ENCODE data around the gene AHSA1.

DNA sequence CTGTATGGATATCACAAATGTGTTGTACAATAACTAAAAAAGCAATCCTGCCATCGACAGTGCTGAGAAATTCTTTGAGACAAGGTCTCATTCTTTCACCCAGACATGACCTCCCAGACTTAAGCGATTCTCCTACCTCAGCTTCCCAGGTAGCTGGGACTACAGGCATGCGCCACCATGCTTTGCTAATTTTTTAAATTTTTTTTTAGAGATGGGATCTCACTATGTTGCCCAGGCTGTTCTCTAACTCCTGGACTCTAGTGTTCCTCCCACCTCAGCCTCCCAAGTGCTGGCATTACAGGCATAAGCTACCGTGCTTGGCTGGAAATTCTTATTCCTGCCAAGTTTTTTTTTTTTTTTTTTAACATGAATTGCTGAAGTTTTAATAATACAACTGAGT is 18.0 kb upstream of the AHSA1 start:
- TF ChIP-seq POLR2A (IDR thresholded peaks at IDR 0.05), result no peak
- TF ChIP-seq, protein P1, sequence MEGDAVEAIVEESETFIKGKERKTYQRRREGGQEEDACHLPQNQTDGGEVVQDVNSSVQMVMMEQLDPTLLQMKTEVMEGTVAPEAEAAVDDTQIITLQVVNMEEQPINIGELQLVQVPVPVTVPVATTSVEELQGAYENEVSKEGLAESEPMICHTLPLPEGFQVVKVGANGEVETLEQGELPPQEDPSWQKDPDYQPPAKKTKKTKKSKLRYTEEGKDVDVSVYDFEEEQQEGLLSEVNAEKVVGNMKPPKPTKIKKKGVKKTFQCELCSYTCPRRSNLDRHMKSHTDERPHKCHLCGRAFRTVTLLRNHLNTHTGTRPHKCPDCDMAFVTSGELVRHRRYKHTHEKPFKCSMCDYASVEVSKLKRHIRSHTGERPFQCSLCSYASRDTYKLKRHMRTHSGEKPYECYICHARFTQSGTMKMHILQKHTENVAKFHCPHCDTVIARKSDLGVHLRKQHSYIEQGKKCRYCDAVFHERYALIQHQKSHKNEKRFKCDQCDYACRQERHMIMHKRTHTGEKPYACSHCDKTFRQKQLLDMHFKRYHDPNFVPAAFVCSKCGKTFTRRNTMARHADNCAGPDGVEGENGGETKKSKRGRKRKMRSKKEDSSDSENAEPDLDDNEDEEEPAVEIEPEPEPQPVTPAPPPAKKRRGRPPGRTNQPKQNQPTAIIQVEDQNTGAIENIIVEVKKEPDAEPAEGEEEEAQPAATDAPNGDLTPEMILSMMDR (IDR thresholded peaks at IDR 0.05), result no peak

All from testis (tissue), 2 donors.